Progenitor cell of endocrine pancreas (in vitro differentiated cells): ENCODE data around the gene EIF4E3. TPM values are rescaled to one million over a fixed set of nuclear protein-coding genes. Genes with fewer than 3 reads are reported as not detected.

Experiments
- DNase-seq: peaks from one replicate; pipeline ENCODE4 v3.0.0; 2021; ENCODE audit warnings: low spot score; ENCODE audit not compliant: unreplicated experiment
- H3K27ac Mint-ChIP-seq: 2 replicates; pipeline ENCODE4 v1.8.0; 2021; ENCODE audit warnings: mild to moderate bottlenecking, moderate library complexity, mixed read lengths
- H3K27me3 Mint-ChIP-seq: 2 replicates; pipeline ENCODE4 v1.8.0; 2021; ENCODE audit warnings: mixed read lengths
- H3K36me3 Mint-ChIP-seq: 2 replicates; pipeline ENCODE4 v1.8.0; 2022; ENCODE audit warnings: mixed read lengths; ENCODE audit not compliant: insufficient read depth
- H3K4me1 Mint-ChIP-seq: 2 replicates; pipeline ENCODE4 v1.8.0; 2021; ENCODE audit warnings: low read depth, mixed read lengths
- H3K4me3 Mint-ChIP-seq: 2 replicates; pipeline ENCODE4 v1.8.0; 2021; ENCODE audit warnings: low read depth, mild to moderate bottlenecking, moderate library complexity, mixed read lengths
- H3K9me3 Mint-ChIP-seq: 2 replicates; pipeline ENCODE4 v1.8.0; 2021; ENCODE audit warnings: low read depth, mixed read lengths
- CTCF ChIP-seq: fragments of 200-600 bp; sonication (generic); IDR thresholded peaks from one replicate; pipeline ENCODE4 v1.5.0; 2021; ENCODE audit warnings: antibody characterized with exemption, mild to moderate bottlenecking; ENCODE audit not compliant: unreplicated experiment
- long read RNA-seq: library from polyadenylated mRNA; unstranded; transcript quantifications from one replicate; pipeline ENCODE4 v2.0.0, GENCODE V29; 2020
- total RNA-seq: library from RNA; stranded (reverse); gene quantifications from 2 replicates; pipeline ENCODE4 v1.2.1, GENCODE V29; 2021

The EIF4E3 gene
- total RNA-seq: 11.9 and 12.1 TPM in 2 replicates
- long read RNA-seq, full-length matches to known transcripts: 4 of 6 reads
- long read RNA-seq, partial matches to known transcripts: 1 of 6 reads
- long read RNA-seq, other reads (novel, unspliced or antisense): 1 of 6 reads

DNA sequence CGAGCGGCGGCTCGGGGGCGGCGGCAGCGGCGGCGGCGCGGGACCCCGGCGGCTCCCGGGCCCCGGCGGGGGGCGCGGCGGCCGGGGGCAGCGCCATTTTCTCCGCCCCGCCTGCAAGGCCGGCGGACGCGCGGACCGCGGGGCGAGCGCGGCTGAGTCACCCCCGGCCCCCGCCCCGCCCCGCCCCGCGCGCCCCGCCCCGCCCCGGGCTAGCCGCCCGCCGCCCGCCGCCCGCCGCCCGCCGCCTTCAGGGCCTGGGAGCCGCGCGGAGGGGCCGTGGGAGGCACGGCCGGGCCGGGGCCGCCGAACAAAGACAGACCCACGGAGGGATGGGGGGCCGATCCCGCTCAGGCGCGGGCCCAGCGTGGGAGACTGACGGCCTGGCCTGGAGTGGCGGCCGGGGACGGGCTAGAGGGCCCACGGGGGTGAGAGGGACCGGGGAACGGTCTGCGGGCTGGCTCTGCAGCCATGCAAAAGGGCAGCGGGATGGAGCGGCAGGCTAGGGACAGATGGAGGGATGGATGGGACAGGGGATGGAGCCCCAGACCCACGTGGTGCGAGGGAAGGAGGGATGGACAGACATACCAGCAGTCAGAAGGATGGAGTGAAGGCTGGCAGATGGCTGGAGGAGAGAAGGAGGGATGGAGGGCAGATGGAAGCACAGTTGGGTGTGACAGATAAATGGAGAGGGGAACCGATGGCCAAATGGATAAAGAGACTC lies at the start of gene EIF4E3:
TSS of gene EIF4E3 (minus strand) at position 132 of the 721 bp plus-strand sequence. CDS start at position 97, 35 bp downstream.
- peak within 1 kb of the TSS; percentile 74 for H3K4me3 Mint-ChIP-seq

GRCh38 chr3:71771884-71772283 lies 46.7 kb upstream of the EIF4E3 start:
- no peak overlapping the region for H3K4me3 Mint-ChIP-seq
- H3K36me3 Mint-ChIP-seq: no peaks in the 10 kb centered on the region
- H3K27me3 Mint-ChIP-seq: peaks cover 19% of the 10 kb centered on the region
- no peak for DNase-seq
- no peak overlapping the region for H3K27ac Mint-ChIP-seq
- no peak for TF ChIP-seq CTCF
- no peaks in the 10 kb centered on the region for H3K9me3 Mint-ChIP-seq
- H3K4me1 Mint-ChIP-seq: no peaks in the 10 kb centered on the region

More for the DNA sequence above, at the start of gene EIF4E3:
- peaks cover 10% of the 10 kb centered on the region for H3K4me1 Mint-ChIP-seq
- peak within 1 kb of the TSS; percentile 81 for H3K27ac Mint-ChIP-seq
- peak; percentile 15 for DNase-seq
- no peaks in the 10 kb centered on the region for H3K36me3 Mint-ChIP-seq
- no peaks in the 10 kb centered on the region for H3K9me3 Mint-ChIP-seq
- H3K27me3 Mint-ChIP-seq: peaks cover 66% of the 10 kb centered on the region
- TF ChIP-seq CTCF: no peak

- no peak for TF ChIP-seq CTCF
- no peaks in the 10 kb centered on the region for H3K9me3 Mint-ChIP-seq
- H3K27ac Mint-ChIP-seq: no peak overlapping the region
- no peaks in the 10 kb centered on the region for H3K36me3 Mint-ChIP-seq
- DNase-seq: no peak
- H3K4me1 Mint-ChIP-seq: no peaks in the 10 kb centered on the region
- H3K27me3 Mint-ChIP-seq: peaks cover 22% of the 10 kb centered on the region
- H3K4me3 Mint-ChIP-seq: no peak overlapping the region
Observed at GRCh38 chr3:71771126-71771525, 45.9 kb upstream of the EIF4E3 start.

- H3K9me3 Mint-ChIP-seq: no peaks in the 10 kb centered on the region
- peaks cover 50% of the 10 kb centered on the region for H3K27me3 Mint-ChIP-seq
- no peak overlapping the region for H3K27ac Mint-ChIP-seq
- no peaks in the 10 kb centered on the region for H3K36me3 Mint-ChIP-seq
- no peak for TF ChIP-seq CTCF
- no peaks in the 10 kb centered on the region for H3K4me1 Mint-ChIP-seq
- no peak overlapping the region for H3K4me3 Mint-ChIP-seq
- DNase-seq: no peak
Observed at GRCh38 chr3:71763426-71763825, 38.2 kb upstream of the EIF4E3 start.

DNA sequence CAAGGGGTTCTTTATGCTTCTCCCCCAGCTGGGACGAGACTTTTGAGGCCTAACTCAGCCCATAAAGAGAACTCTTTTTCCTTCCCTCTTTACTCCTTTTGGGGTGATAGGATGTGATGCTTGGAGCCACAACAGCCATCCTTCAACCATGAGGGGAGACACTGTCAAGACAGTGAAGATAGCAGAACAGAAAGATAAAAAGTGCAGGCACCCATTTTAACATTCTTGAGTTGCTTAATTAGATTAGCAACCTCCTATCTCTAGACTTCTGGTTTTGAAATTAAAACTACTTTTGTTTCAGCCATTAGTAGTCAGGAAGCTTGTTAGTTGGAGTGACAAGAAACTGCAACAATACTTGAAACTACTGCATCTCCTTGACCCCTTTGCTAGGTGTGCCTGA lies 34.9 kb upstream of the EIF4E3 start:
- peaks cover 76% of the 10 kb centered on the region for H3K27me3 Mint-ChIP-seq
- no peak for TF ChIP-seq CTCF
- H3K4me3 Mint-ChIP-seq: no peak overlapping the region
- DNase-seq: no peak
- no peaks in the 10 kb centered on the region for H3K9me3 Mint-ChIP-seq
- H3K36me3 Mint-ChIP-seq: no peaks in the 10 kb centered on the region
- no peak overlapping the region for H3K27ac Mint-ChIP-seq
- no peaks in the 10 kb centered on the region for H3K4me1 Mint-ChIP-seq
